Measurements from ENCODE around the gene C1QTNF1. TPM values are rescaled to one million over a fixed set of nuclear protein-coding genes. Genes with fewer than 3 reads are reported as not detected.

C1QTNF1 gene
- total and polyA plus RNA-seq, 2 donors (not counting 3 experiments of a cell fraction or from before 2014, with no cell fraction given), result 2.5 to 4.0 TPM

DNA sequence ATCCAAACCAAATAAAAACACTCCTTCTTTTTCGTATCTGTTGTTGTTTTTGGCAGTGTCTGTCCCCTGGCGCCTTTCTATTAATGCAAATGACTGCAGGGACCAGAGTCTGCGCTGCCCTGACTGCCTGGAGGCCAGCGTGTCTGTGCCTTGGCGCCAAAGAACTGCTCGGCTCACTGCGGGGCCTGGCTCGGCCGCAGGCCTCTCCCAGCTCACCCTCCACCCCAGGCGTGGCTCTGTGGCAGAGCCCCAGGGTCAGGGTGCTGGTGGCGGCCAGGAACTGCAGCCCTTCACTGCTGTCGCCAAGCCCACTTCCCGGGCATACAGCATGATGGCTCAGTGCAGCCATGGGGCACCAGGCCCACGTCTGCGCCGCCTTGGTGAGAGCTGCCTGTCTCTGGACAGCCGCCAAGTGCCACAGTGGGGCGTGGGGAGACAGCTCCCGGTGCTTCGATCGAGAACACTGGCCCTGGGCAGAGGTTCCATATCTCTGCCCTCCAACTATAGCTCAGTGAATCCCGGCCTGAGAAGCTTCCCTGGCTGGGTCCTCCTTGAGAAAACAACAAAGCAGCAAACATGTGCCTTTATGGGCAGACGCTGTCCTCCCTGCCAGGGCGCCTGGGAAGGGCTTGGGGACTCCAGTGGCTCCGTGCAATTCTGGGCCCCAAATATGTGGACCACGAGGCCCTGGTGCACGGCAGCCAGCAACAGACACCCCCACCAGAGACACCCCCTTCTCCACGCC lies 25.5 kb upstream of the C1QTNF1 start:
- Histone ChIP-seq H3K4me2 (ENCODE audit: insufficient read depth, low read length) (no peak overlapping the region), H3K4me3 (replicated peaks in 1 of 3; ENCODE audit: insufficient read depth in 1 of 3, low read depth in 1 of 3, low read length in 3 of 3) (no peak overlapping the region), H3K9me1 (replicated peaks; ENCODE audit: control insufficient read depth, extremely low read depth, insufficient read depth, low read length) (no peaks in the 10 kb centered on the region), H3K27me3 (ENCODE audit: control insufficient read depth in 2 of 2, insufficient read depth in 2 of 2, low read length in 2 of 2) (no peaks in the 10 kb centered on the region), H3K36me3 (ENCODE audit: control insufficient read depth in 2 of 2, extremely low read depth in 1 of 2, insufficient read depth in 2 of 2, low read length in 2 of 2) (peaks cover 9 to 39% of the 10 kb centered on the region in 2 experiments), H3K27ac (ENCODE audit: insufficient read depth, low read depth, low read length) (no peak overlapping the region), H3K4me1 (ENCODE audit: control insufficient read depth, extremely low read depth, insufficient read depth, low read length) (peaks cover 6% of the 10 kb centered on the region), H2AFZ (ENCODE audit: low read depth, low read length) (no peak overlapping the region), H4K20me1 (replicated peaks; ENCODE audit: control insufficient read depth, extremely low read depth, insufficient read depth, low read length) (no peaks in the 10 kb centered on the region), H3K79me2 (ENCODE audit: control insufficient read depth, insufficient read depth, low read length) (peaks cover 65% of the 10 kb centered on the region), H3K9ac (replicated peaks; ENCODE audit: extremely low read depth, insufficient read depth, low read length) (no peak overlapping the region), H3K9me3 (replicated peaks; ENCODE audit: control insufficient read depth, insufficient read depth, low read length) (no peaks in the 10 kb centered on the region)
- no peak for DNase-seq (ENCODE audit: low read depth, low spot score)
- POLR2A ChIA-PET, result no interaction called here
- CTCF ChIA-PET, result no interaction called here
- dilution Hi-C loops (cut with MboI; ENCODE audit: extremely low pct_ligation_motif_present, low sequenced_read_pairs) (no loop called here), intact Hi-C loops (cut with micrococcal nuclease) (no loop called here)
- no peak for TF ChIP-seq POLR2AphosphoS5 (IDR thresholded peaks at IDR 0.05; ENCODE audit: insufficient read depth, low read depth, low read length)
- no peak for TF ChIP-seq MYC (IDR thresholded peaks at IDR 0.05; ENCODE audit: low read depth, low read length)
- TF ChIP-seq, protein P1, sequence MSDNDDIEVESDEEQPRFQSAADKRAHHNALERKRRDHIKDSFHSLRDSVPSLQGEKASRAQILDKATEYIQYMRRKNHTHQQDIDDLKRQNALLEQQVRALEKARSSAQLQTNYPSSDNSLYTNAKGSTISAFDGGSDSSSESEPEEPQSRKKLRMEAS (IDR thresholded peaks at IDR 0.05; ENCODE audit: insufficient read depth, insufficient read length), result no peak
- TF ChIP-seq GATA2 (IDR thresholded peaks at IDR 0.05; ENCODE audit: insufficient read depth, insufficient read length, low read depth, low read length), result no peak
- TF ChIP-seq FOS (IDR thresholded peaks at IDR 0.05; ENCODE audit: borderline replicate concordance, insufficient read depth, low read length), result no peak
- no peak for TF ChIP-seq EZH2 (IDR thresholded peaks at IDR 0.05; ENCODE audit: borderline replicate concordance, low read depth, low read length, severe bottlenecking)
- TF ChIP-seq, protein P2, sequence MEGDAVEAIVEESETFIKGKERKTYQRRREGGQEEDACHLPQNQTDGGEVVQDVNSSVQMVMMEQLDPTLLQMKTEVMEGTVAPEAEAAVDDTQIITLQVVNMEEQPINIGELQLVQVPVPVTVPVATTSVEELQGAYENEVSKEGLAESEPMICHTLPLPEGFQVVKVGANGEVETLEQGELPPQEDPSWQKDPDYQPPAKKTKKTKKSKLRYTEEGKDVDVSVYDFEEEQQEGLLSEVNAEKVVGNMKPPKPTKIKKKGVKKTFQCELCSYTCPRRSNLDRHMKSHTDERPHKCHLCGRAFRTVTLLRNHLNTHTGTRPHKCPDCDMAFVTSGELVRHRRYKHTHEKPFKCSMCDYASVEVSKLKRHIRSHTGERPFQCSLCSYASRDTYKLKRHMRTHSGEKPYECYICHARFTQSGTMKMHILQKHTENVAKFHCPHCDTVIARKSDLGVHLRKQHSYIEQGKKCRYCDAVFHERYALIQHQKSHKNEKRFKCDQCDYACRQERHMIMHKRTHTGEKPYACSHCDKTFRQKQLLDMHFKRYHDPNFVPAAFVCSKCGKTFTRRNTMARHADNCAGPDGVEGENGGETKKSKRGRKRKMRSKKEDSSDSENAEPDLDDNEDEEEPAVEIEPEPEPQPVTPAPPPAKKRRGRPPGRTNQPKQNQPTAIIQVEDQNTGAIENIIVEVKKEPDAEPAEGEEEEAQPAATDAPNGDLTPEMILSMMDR (IDR thresholded peaks at IDR 0.05; ENCODE audit: extremely low read depth in 1 of 2, insufficient read depth in 1 of 2, low read depth in 1 of 2, low read length in 2 of 2), result no peak
- TF ChIP-seq JUN (IDR thresholded peaks at IDR 0.05; ENCODE audit: borderline replicate concordance, insufficient read depth, insufficient read length, low read depth), result no peak
- no peak for TF ChIP-seq POLR2A (IDR thresholded peaks at IDR 0.05; ENCODE audit: low read depth, low read length)
- FAIRE-seq, result no peak
- no TSS peak for BruUV-seq (replicated peaks)
